Gastrocnemius medialis (tissue), 4 donors: ENCODE results near the gene NDUFS1. TPM values are rescaled to one million over a fixed set of nuclear protein-coding genes. Genes with fewer than 3 reads are reported as not detected.
A peak's percentile ranks its signal among the peaks of the same experiment; 100 is the strongest.

ENCODE experiments used
- ATAC-seq, 2 donors: fragments of 150-250 bp; one replicate each; pipeline ENCODE4 v1.9.1; 2016
- DNase-seq, 2 donors: peaks; one replicate each; pipeline ENCODE4 v3.0.0-alpha.2; 2019
- H3K27ac ChIP-seq, 4 donors: fragments of 200-600 bp; sonication (generic); 1 replicate in 1 of 4; 2 replicates in 3 of 4; pipeline ENCODE4 v1.5.1; 2016 to 2018; ENCODE audit warnings: mild to moderate bottlenecking in 2 of 4, moderate library complexity in 1 of 4
- H3K27me3 ChIP-seq, 3 donors: fragments of 200-600 bp; sonication (generic) in 2 of 3; 1 replicate in 1 of 3; 2 replicates in 2 of 3; pipeline versions ENCODE4 v1.5.1 to v1.6.0; 2016 to 2019; ENCODE audit warnings: mild to moderate bottlenecking in 1 of 3, moderate library complexity in 1 of 3
- H3K36me3 ChIP-seq, 2 donors: fragments of 200-600 bp; sonication (generic) in 1 of 2; one replicate each; pipeline ENCODE4 v1.5.1; 2017 to 2018
- H3K4me1 ChIP-seq, 2 donors: fragments of 200-600 bp; sonication (generic) in 1 of 2; one replicate each; pipeline ENCODE4 v1.5.1; 2016 to 2017; ENCODE audit warnings: mild to moderate bottlenecking in 2 of 2
- H3K4me3 ChIP-seq, 4 donors: fragments of 200-600 bp; sonication (generic) in 3 of 4; 1 replicate in 1 of 4; 2 replicates in 3 of 4; pipeline ENCODE4 v1.5.1; 2016 to 2019; ENCODE audit warnings: mild to moderate bottlenecking in 2 of 4
- H3K9me3 ChIP-seq, 3 donors: fragments of 200-600 bp; sonication (generic) in 2 of 3; 1 replicate in 1 of 3; 2 replicates in 2 of 3; pipeline ENCODE4 v1.5.1; 2016 to 2019
- CTCF ChIP-seq, 5 experiments: fragments of 450-650 bp in 3 of 5; fragments of 200-600 bp in 2 of 5; sonication (generic) in 2 of 5; IDR thresholded peaks in 4 of 5; conservative IDR thresholded peaks in 1 of 5; 1 replicate in 4 of 5; 2 replicates in 1 of 5; pipeline ENCODE4 v1.5.1; 2016 to 2019; ENCODE audit warnings: antibody characterized with exemption in 5 of 5, mild to moderate bottlenecking in 3 of 5, moderate library complexity in 3 of 5
- POLR2A ChIP-seq, 2 donors: fragments of 450-650 bp; IDR thresholded peaks; one replicate each; pipeline ENCODE4 v1.6.1; 2017; ENCODE audit warnings: antibody characterized with exemption in 2 of 2, mild to moderate bottlenecking in 2 of 2, moderate library complexity in 2 of 2
- in situ Hi-C, 4 donors: fragments of 200-750 bp; cut with MboI; loops; one replicate each; pipeline versions ENCODE4 v1.15.0 to v1.8.0; 2017; ENCODE audit warnings: low sequenced_read_pairs in 4 of 4
- intact Hi-C: fragments of 100-400 bp; cut with DNase I; formaldehyde crosslinking; loops from one replicate; pipeline ENCODE4 v1.15.1; 2023; ENCODE audit warnings: low total_unique reads
- total RNA-seq, 4 donors: library from RNA; depleted of rRNA; stranded (reverse); fragments of >200 nt; gene quantifications; one replicate each; pipeline versions ENCODE4 v1.1.0 to v1.2.3, GENCODE V29; 2016

NDUFS1 gene
- total RNA-seq, 4 donors from 2014 or later = 253 to 385 (median 275) TPM

GRCh38 chr2:206085742-206086445 lies 73.3 kb downstream of the NDUFS1 start, which contains the start of gene INO80D:
Gene INO80D, minus strand, starts transcription at chr2:206086174. Its CDS starts 23,158 bp downstream, at chr2:206063016.
- ATAC-seq (peak; percentile 83 to 85), DNase-seq (peak; percentile 59 to 80)
- intact Hi-C loops = loop anchor here (2.0 kb wide), 1 partner anchor 73 kb away; the partner anchor contains the start of genes EEF1B2 and NDUFS1
- H3K27ac ChIP-seq = peak within 1 kb of the TSS; percentile 94 to 99 (median 97)
- H3K4me1 ChIP-seq = peaks cover 11 to 19% of the 10 kb centered on the region in 2 donors
- no peaks in the 10 kb centered on the region for H3K27me3 ChIP-seq
- no peaks in the 10 kb centered on the region for H3K9me3 ChIP-seq
- H3K4me3 ChIP-seq = peak within 1 kb of the TSS; percentile 79 to 91 (median 90)
- TF ChIP-seq POLR2A (IDR thresholded peaks at IDR 0.05) (peak; percentile 52 to 68), CTCF (IDR thresholded peaks at IDR 0.05 in 4 of 5, conservative IDR thresholded peaks at IDR 0.05 in 1 of 5) (peak; percentile 14 to 77 (median 52))
- peaks cover 0 to 9% of the 10 kb centered on the region in 2 donors for H3K36me3 ChIP-seq
- in situ Hi-C loops = loop anchor here in 1 of 4 donors (10.0 kb wide), 1 partner anchor 69 kb away; the partner anchor contains the start of genes EEF1B2 and NDUFS1

DNA sequence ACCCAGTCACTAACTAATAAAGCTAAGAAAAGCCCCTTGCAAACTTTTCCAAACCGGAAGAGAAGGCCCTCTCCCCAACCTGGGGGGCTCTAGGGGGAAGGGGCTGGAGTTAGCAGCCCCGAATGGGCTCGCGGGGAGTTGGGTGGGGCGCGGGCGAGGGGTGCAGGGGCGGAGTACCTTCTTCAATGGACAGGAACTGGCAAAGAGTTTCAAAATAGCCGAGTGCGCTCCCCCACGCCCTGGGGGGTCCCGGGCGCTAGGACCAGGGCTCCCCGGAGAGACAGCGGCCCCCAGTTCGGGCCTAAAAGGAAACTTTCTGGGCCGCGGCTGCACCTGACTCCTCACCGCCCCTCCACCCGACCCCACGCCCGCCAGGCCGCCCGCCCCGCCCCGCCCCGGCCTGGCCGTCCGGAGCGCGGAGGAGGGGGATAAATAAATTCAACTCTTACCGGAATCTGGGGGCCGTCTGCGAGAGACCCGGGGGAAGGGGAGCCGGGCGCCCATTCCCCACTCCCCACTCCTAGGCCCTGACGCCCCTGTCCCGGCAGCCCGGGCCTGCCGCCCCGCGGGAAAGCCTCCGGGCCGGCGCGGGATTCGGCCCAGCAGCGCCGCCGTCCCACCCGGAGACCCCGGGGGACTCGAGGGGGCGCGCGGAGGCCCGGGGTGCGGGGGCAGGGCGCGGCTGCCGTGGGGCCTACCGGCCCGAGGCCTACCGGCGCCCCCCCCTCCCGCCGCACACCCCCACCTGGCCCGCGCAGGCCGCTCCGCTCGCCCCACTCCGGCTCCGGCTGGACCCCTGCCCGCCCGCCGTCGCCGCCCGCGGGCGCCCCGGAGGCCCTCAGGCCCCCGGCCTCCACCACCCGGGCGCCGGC lies 74.1 kb downstream of the NDUFS1 start:
- H3K4me3 ChIP-seq = peak overlapping the region; percentile 79 to 91 (median 90)
- H3K27ac ChIP-seq = peak overlapping the region; percentile 94 to 99 (median 97)
- intact Hi-C loops (no loop called here), in situ Hi-C loops (loop anchor here in 1 of 4 donors (10.0 kb wide), 1 partner anchor 70 kb away; the partner anchor contains the start of genes EEF1B2 and NDUFS1)
- no peaks in the 10 kb centered on the region for H3K27me3 ChIP-seq
- DNase-seq (peak; percentile 5 to 23), ATAC-seq (peak; percentile 57 to 66)
- H3K9me3 ChIP-seq = no peaks in the 10 kb centered on the region
- H3K36me3 ChIP-seq = peaks cover 0 to under 1% of the 10 kb centered on the region in 2 donors
- TF ChIP-seq POLR2A (IDR thresholded peaks at IDR 0.05) = no peak
- TF ChIP-seq CTCF (IDR thresholded peaks at IDR 0.05 in 4 of 5, conservative IDR thresholded peaks at IDR 0.05 in 1 of 5) = no peak
- H3K4me1 ChIP-seq = peaks cover 11 to 22% of the 10 kb centered on the region in 2 donors

DNA sequence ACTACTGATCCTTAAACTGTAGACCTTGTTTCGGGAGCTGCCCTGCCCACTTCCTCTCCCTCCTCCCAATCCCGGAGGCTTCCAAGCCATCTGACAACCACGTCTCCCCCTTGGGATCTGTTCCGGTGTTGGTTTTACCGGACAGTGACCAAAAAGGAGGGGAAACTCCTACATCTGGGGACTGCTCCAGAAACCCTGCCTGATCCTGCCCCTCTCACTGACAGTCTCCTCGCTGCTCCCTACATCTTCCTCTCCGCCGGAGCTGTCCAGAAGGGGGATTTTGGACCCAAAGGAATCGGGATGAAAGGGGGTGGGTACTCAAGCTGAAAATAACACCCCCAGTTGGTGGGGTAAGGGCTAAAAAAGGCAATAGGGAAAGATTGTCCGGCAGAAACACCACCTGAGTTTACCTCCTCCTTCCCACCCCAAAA lies 74.8 kb downstream of the NDUFS1 start:
- Histone ChIP-seq H3K27me3 (no peaks in the 10 kb centered on the region), H3K9me3 (no peaks in the 10 kb centered on the region), H3K4me1 (peaks cover 11 to 24% of the 10 kb centered on the region in 2 donors), H3K36me3 (no peaks in the 10 kb centered on the region), H3K27ac (peak overlapping the region; percentile 94 to 99 (median 97)), H3K4me3 (peak overlapping the region; percentile 79 to 91 (median 90))
- TF ChIP-seq POLR2A (IDR thresholded peaks at IDR 0.05) (peak; percentile 65 to 75), CTCF (IDR thresholded peaks at IDR 0.05 in 4 of 5, conservative IDR thresholded peaks at IDR 0.05 in 1 of 5) (no peak)
- ATAC-seq (peak; percentile 59 to 64), DNase-seq (peak; percentile 69 to 74)
- in situ Hi-C loops (loop anchor here in 1 of 4 donors (10.0 kb wide), 1 partner anchor 70 kb away; the partner anchor contains the start of genes EEF1B2 and NDUFS1), intact Hi-C loops (no loop called here)

GRCh38 chr2:206083602-206084438 lies 75.4 kb downstream of the NDUFS1 start:
- Histone ChIP-seq H3K36me3 (no peaks in the 10 kb centered on the region), H3K27me3 (no peaks in the 10 kb centered on the region), H3K4me1 (peaks cover 11 to 24% of the 10 kb centered on the region in 2 donors), H3K9me3 (no peaks in the 10 kb centered on the region), H3K4me3 (peak overlapping the region; percentile 79 to 91 (median 90)), H3K27ac (peak overlapping the region; percentile 94 to 99 (median 97))
- no peak for DNase-seq
- intact Hi-C loops (no loop called here), in situ Hi-C loops (loop anchor here in 1 of 4 donors (10.0 kb wide), 1 partner anchor 71 kb away; the partner anchor contains the start of genes EEF1B2 and NDUFS1)
- peak in 1 of 2 donors; percentile 1 for ATAC-seq
- TF ChIP-seq CTCF (IDR thresholded peaks at IDR 0.05 in 4 of 5, conservative IDR thresholded peaks at IDR 0.05 in 1 of 5) = no peak
- no peak for TF ChIP-seq POLR2A (IDR thresholded peaks at IDR 0.05)
